GM18868 (cell line): ENCODE measurements around the gene CUL1.
A peak's percentile ranks its signal among the peaks of the same experiment; 100 is the strongest.

Source experiments
- ATAC-seq: cut with Tn5 transposase; IDR thresholded peaks from one replicate; pipeline ENCODE4 v1.9.1; 2021; ENCODE audit warnings: mild to moderate bottlenecking, moderate library complexity; ENCODE audit not compliant: unreplicated experiment

The CUL1 gene

DNA sequence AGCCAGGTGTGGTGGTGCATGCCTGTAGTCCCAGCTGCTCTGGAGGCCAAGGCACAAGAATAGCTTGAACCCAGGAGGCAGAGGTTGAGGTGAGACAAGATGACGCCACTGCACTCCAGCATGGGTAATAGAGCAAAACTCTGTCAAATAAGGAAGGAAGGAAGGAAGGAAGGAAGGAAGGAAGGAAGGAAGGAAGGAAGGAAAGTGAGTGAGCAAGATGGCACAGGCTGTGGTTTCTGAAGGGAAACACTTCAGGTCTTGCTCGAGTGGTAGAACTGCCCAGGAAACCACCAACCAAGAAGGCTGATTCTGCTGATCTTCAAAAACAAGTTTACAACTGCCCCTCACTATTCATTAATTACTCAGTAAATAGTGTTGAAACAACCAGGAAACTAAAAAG lies 140.2 kb downstream of the CUL1 start:
- ATAC-seq: peak; percentile 46

DNA sequence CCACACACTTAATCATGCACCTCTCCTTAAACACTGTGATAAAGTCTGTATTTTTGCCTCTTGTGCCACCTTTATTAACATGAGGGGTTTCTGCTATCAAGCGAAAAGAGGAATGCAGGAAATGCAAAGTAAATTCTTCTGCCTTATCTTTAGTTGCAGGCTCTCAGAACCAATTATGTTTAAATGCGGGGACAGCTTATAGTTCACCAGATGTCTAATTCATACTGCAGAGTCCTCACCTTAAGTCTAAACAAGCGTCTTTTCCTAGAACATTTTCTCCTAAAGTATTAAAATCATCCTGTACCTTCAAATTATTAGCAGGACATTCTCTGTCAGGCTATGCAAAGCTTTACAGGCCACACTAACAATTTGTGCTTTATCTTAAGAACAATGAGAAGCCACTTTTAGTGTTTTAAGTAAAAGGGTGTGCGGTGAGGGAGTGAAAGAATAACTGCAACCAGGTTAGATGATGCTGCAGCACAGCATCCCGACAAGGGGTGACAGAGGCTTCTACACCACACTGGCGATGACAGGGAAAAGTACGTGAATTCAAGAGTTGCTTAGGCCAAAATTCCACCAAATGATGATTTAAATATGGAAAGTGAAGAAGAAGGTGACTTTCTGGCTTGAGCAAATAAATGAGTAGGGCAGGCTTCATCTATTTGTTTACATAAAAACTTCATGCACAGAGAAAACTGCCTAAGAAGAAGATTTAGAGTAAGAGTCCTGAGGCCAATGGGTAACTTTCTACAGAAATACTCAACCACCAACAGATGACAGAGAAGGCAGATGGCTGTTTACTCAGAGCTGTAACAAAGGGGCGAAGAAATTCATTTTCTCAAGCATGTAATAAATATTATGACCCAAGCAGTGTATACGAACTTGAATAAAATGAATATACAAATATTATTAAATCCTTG lies 149.4 kb downstream of the CUL1 start:
- ATAC-seq: no peak

GRCh38 chr7:148849393-148850098 lies 150.8 kb downstream of the CUL1 start:
- ATAC-seq: no peak

- ATAC-seq: no peak
Measured at GRCh38 chr7:148850564-148850963, 151.9 kb downstream of the CUL1 start.
